ENCODE measurements around the gene TMEM135. TPM values are rescaled to one million over a fixed set of nuclear protein-coding genes. Genes with fewer than 3 reads are reported as not detected.

The TMEM135 gene
- total RNA-seq, 3 donors from 2014 or later: 38.3 to 46.8 (median 43.2) TPM

DNA sequence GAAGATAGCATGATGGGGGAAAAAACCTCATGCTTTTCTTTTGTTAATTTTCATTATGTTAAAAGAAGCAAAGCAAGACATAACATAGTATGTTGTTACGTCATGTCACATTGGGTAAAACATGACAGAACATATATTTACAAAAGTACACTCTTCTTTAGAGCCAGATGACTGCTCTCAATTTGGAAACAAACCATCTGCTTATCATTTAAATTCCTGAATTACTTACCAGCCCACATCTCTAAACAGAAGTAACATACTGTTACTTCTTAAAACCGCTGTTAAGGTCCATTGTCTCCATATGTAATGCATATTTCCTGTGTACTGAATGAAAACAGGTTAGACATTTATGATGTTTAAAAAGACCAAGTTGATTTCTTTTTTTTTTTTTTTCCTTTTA lies 100.0 kb downstream of the TMEM135 start:
- TF ChIP-seq POLR2A (IDR thresholded peaks at IDR 0.05) (no peak), POLR2AphosphoS5 (IDR thresholded peaks at IDR 0.05) (no peak)
- TF ChIP-seq, protein P1, sequence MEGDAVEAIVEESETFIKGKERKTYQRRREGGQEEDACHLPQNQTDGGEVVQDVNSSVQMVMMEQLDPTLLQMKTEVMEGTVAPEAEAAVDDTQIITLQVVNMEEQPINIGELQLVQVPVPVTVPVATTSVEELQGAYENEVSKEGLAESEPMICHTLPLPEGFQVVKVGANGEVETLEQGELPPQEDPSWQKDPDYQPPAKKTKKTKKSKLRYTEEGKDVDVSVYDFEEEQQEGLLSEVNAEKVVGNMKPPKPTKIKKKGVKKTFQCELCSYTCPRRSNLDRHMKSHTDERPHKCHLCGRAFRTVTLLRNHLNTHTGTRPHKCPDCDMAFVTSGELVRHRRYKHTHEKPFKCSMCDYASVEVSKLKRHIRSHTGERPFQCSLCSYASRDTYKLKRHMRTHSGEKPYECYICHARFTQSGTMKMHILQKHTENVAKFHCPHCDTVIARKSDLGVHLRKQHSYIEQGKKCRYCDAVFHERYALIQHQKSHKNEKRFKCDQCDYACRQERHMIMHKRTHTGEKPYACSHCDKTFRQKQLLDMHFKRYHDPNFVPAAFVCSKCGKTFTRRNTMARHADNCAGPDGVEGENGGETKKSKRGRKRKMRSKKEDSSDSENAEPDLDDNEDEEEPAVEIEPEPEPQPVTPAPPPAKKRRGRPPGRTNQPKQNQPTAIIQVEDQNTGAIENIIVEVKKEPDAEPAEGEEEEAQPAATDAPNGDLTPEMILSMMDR (IDR thresholded peaks at IDR 0.05): no peak
- Histone ChIP-seq H3K9me3 (peaks cover 0 to 14% of the 10 kb centered on the region in 2 donors), H3K4me3 (no peak overlapping the region), H3K36me3 (peaks cover 3% of the 10 kb centered on the region), H3K27ac (no peak overlapping the region), H3K4me1 (no peaks in the 10 kb centered on the region), H3K27me3 (no peaks in the 10 kb centered on the region)
- intact Hi-C loops (cut with DNase I; ENCODE audit: low total_unique reads): no loop called here
- DNase-seq (ENCODE audit: low spot score in 2 of 2): no peak

DNA sequence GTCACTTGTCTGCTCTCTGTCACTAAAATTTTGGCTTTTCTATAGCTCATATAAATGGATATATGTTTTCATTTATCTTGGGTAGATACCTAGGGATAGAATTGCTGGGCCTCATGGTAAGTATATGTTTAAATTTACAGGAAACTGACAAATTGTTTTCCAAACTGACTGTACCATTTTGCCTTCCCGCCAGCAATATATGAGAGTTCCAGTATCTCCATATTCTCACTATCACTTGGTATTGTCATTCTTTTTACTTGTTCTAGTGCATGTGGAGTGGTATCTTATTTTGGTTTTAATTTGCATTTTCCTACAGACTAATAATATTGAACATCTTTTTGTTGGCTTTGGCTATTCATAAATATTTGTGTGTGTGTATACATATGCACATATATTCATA lies 101.7 kb downstream of the TMEM135 start:
- H3K27me3 ChIP-seq: no peaks in the 10 kb centered on the region
- intact Hi-C loops (cut with DNase I; ENCODE audit: low total_unique reads): no loop called here
- no peak for DNase-seq (ENCODE audit: low spot score in 2 of 2)
- no peak overlapping the region for H3K4me3 ChIP-seq
- H3K4me1 ChIP-seq: no peaks in the 10 kb centered on the region
- TF ChIP-seq POLR2A (IDR thresholded peaks at IDR 0.05): no peak
- H3K27ac ChIP-seq: no peak overlapping the region
- peaks cover 0 to 14% of the 10 kb centered on the region in 2 donors for H3K9me3 ChIP-seq
- peaks cover 3% of the 10 kb centered on the region for H3K36me3 ChIP-seq

DNA sequence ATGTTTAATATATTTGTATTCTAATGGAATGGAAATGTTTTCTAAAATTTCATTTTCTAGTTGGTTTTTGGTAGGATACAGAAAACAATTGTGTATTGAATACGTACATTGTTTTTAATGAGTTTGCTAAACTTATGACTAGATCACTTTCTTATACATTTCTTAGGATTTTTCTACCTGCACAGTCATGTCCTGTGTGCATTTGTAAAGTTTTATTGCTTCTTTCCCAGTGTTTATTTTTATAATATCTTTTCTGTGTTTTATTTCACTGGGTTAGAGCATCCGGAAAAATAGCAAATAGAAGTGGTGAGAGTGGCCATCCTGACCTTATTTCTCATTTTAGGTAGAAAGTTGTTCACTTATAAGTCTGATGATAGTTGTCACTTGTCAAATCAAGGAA lies 103.6 kb downstream of the TMEM135 start:
- Histone ChIP-seq H3K27ac (no peak overlapping the region), H3K9me3 (peaks cover 0 to 14% of the 10 kb centered on the region in 2 donors), H3K27me3 (no peaks in the 10 kb centered on the region), H3K4me1 (no peaks in the 10 kb centered on the region), H3K36me3 (no peaks in the 10 kb centered on the region), H3K4me3 (no peak overlapping the region)
- TF ChIP-seq, protein P1 (IDR thresholded peaks at IDR 0.05): no peak
- TF ChIP-seq POLR2A (IDR thresholded peaks at IDR 0.05): no peak
- TF ChIP-seq POLR2AphosphoS5 (IDR thresholded peaks at IDR 0.05): no peak
- DNase-seq (ENCODE audit: low spot score in 2 of 2): no peak
- intact Hi-C loops (cut with DNase I; ENCODE audit: low total_unique reads): no loop called here

DNA sequence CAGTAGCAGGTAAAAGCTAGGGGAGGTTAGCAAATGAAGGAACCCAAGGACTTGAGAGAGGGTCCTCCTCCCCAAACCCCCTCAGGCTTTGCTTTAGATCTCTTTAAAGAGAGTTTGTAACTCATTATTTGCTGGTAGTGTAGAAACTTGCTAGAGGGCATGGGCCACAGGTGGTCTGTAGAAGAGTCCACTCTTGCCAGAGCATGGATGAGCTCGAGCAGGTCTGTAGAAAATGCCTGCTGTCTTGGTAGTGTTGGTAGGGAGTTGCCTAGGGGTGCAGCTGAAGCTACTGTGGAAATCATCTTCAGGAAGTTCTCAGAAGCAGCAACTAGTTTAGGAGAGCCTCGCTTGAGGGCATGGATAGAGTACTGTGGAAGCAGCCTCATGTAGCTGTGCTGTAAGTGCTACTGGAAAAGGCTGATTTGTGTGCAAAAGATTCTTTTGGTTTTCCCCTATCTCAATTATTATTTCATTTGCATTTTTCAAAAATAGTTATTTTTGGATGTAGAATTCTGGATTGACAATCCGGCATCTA lies 104.3 kb downstream of the TMEM135 start:
- TF ChIP-seq POLR2AphosphoS5 (IDR thresholded peaks at IDR 0.05) (no peak), POLR2A (IDR thresholded peaks at IDR 0.05) (no peak)
- TF ChIP-seq, protein P1 (IDR thresholded peaks at IDR 0.05): no peak
- Histone ChIP-seq H3K4me3 (no peak overlapping the region), H3K27me3 (no peaks in the 10 kb centered on the region), H3K27ac (no peak overlapping the region), H3K9me3 (peaks cover 0 to 14% of the 10 kb centered on the region in 2 donors), H3K36me3 (no peaks in the 10 kb centered on the region), H3K4me1 (no peaks in the 10 kb centered on the region)
- no peak for DNase-seq (ENCODE audit: low spot score in 2 of 2)
- intact Hi-C loops (cut with DNase I; ENCODE audit: low total_unique reads): no loop called here

DNA sequence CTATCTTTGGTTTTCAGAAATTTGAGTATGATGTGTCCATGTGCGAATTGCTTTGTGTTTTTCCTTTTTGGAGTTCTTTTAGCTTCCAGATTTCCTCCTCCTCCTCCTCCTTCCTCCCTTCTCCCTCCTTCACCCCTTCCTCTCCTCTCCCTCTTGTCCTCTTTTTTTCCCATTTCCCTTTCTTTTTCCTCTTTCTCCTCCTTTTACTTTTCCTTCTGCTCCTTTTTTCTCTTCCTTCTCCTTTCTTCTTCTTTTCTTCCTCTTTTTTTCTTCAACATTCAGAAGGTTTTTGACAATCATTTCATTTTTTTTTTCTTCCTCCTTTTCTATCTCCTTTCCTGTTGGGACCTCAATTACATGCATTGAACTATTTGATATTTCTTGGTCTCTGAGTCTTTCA lies 104.9 kb downstream of the TMEM135 start:
- H3K4me1 ChIP-seq: no peaks in the 10 kb centered on the region
- no peak overlapping the region for H3K4me3 ChIP-seq
- intact Hi-C loops (cut with DNase I; ENCODE audit: low total_unique reads): no loop called here
- peaks cover 0 to 14% of the 10 kb centered on the region in 2 donors for H3K9me3 ChIP-seq
- H3K36me3 ChIP-seq: no peaks in the 10 kb centered on the region
- no peak overlapping the region for H3K27ac ChIP-seq
- H3K27me3 ChIP-seq: no peaks in the 10 kb centered on the region
- DNase-seq (ENCODE audit: low spot score in 2 of 2): no peak
- TF ChIP-seq, protein P1 (IDR thresholded peaks at IDR 0.05): no peak
- TF ChIP-seq POLR2A (IDR thresholded peaks at IDR 0.05) (no peak), POLR2AphosphoS5 (IDR thresholded peaks at IDR 0.05) (no peak)

DNA sequence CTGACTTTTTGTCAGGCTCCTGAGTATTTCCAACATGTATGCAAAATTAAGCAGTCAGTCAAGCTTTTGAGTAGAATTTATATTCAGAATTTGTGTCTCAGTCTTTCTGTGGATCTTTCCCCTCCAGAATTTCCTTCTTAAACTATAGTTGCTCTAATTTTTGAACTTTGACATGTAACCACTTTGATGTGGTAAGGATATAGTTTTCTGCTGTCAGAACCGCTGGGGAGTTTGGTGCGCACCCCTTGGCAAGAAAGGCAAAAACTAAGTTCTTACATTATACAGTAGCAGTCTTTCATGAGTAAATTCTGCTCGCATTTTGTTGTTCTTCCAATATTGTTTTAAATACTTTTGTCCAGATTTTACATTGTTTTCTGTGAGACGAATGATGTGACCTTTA lies 105.9 kb downstream of the TMEM135 start:
- intact Hi-C loops (cut with DNase I; ENCODE audit: low total_unique reads): no loop called here
- H3K9me3 ChIP-seq: peaks cover 0 to 14% of the 10 kb centered on the region in 2 donors
- no peak overlapping the region for H3K4me3 ChIP-seq
- no peak for DNase-seq (ENCODE audit: low spot score in 2 of 2)
- H3K36me3 ChIP-seq: no peaks in the 10 kb centered on the region
- no peaks in the 10 kb centered on the region for H3K27me3 ChIP-seq
- no peak overlapping the region for H3K27ac ChIP-seq
- TF ChIP-seq POLR2A (IDR thresholded peaks at IDR 0.05): no peak
- TF ChIP-seq, protein P1 (IDR thresholded peaks at IDR 0.05): no peak
- no peak for TF ChIP-seq POLR2AphosphoS5 (IDR thresholded peaks at IDR 0.05)
- no peaks in the 10 kb centered on the region for H3K4me1 ChIP-seq

Data from breast epithelium (tissue), 4 donors.